HCT116 (cell line): ENCODE measurements around the gene IRAK2. TPM values are rescaled to one million over a fixed set of nuclear protein-coding genes. Genes with fewer than 3 reads are reported as not detected.

Source experiments
- ATAC-seq: fragments of 200-7000 bp; cut with Tn5 transposase; 2 replicates; pipeline ENCODE4 v1.9.1; 2020; ENCODE audit warnings: mild to moderate bottlenecking, moderate library complexity
- BruUV-seq: library from RNA; stranded (reverse); fragments of 400-500 nt; replicated peaks from 2 replicates; lab custom pipeline; 2021; lab: Mats Ljungman, UMichigan
- CTCF ChIA-PET: fragments of 300-600 bp; sonication (Branson Sonifier 250); formaldehyde crosslinking; loops from one replicate; lab custom pipeline; 2021; ENCODE audit warnings: antibody characterized with exemption; lab: Charles Lee
- POLR2A ChIA-PET: fragments of 300-600, 350-600 bp; sonication (Branson Sonifier 250); formaldehyde crosslinking; loops from one replicate; lab custom pipeline; 2021; ENCODE audit warnings: antibody characterized with exemption; lab: Charles Lee
- RAD21 ChIA-PET, 2 experiments: fragments of 300-600 bp; sonication (Branson Sonifier 250); formaldehyde crosslinking; loops; one replicate each; lab custom pipeline; 2023; ENCODE audit warnings: low total read pairs in 2 of 2; ENCODE audit not compliant: uncharacterized antibody in 2 of 2, unreplicated experiment in 2 of 2, low non-redundant PET in 1 of 2; lab: Charles Lee
- DNase-seq: peaks from one replicate; pipeline ENCODE4 v3.0.0-alpha.2; 2010; ENCODE audit warnings: low read depth, low spot score
- H2AFZ ChIP-seq: fragments of 200-600 bp; shearing (Covaris generic), sonication (generic); 2 replicates; pipeline ENCODE4 v1.6.1; 2017; ENCODE audit warnings: low read depth, mixed run types, mixed read lengths, antibody characterized with exemption, low read length; ENCODE audit not compliant: poor library complexity, severe bottlenecking
- H3K27ac ChIP-seq: 2 replicates; pipeline ENCODE4 v1.5.1; 2012; ENCODE audit warnings: low read depth, low read length
- H3K27me3 ChIP-seq: fragments of 200-600 bp; sonication (generic); 2 replicates; pipeline ENCODE4 v1.6.1; 2016; ENCODE audit warnings: mixed run types, low read length, mixed read lengths; ENCODE audit not compliant: insufficient read depth
- H3K36me3 ChIP-seq, 2 experiments: fragments of 200-500 bp in 1 of 2; fragments of 200-600 bp in 1 of 2; sonication (Bioruptor generic) in 1 of 2; sonication (generic) in 1 of 2; 2 replicates each; pipeline versions ENCODE4 v1.5.1 to v1.6.1; 2014 to 2016; ENCODE audit warnings: low read length in 2 of 2, inconsistent platforms in 1 of 2, mixed read lengths in 1 of 2, mixed run types in 1 of 2; ENCODE audit not compliant: insufficient read depth in 2 of 2, control insufficient read depth in 1 of 2
- H3K4me1 ChIP-seq, 2 experiments: fragments of 200-600 bp in 1 of 2; sonication (generic) in 1 of 2; 2 replicates each; pipeline versions ENCODE4 v1.5.1 to v1.6.1; 2012 to 2017; ENCODE audit warnings: low read length in 2 of 2, inconsistent platforms in 1 of 2, mild to moderate bottlenecking in 1 of 2, mixed read lengths in 1 of 2, mixed run types in 1 of 2, moderate library complexity in 1 of 2; ENCODE audit not compliant: insufficient read depth in 2 of 2, control insufficient read depth in 1 of 2
- H3K4me2 ChIP-seq: fragments of 200-600 bp; sonication (generic); 2 replicates; pipeline ENCODE4 v1.6.1; 2017; ENCODE audit warnings: mixed run types, low read length, mixed read lengths
- H3K4me3 ChIP-seq, 2 experiments: fragments of 200-600 bp in 1 of 2; sonication (generic) in 1 of 2; replicated peaks in 1 of 2; 2 replicates each; pipeline ENCODE4 v1.5.1; 2011 to 2016; ENCODE audit warnings: low read length in 2 of 2, control low read depth in 1 of 2, low read depth in 1 of 2, mild to moderate bottlenecking in 1 of 2, mixed read lengths in 1 of 2, mixed run types in 1 of 2
- H3K79me2 ChIP-seq: fragments of 200-600 bp; sonication (generic); 2 replicates; pipeline ENCODE4 v1.6.1; 2017; ENCODE audit warnings: mild to moderate bottlenecking, mixed run types, low read length, moderate library complexity, mixed read lengths; ENCODE audit not compliant: insufficient read depth
- H3K9ac ChIP-seq: fragments of 200-600 bp; sonication (generic); 2 replicates; pipeline ENCODE4 v1.6.1; 2016; ENCODE audit warnings: low read length, mixed read lengths
- H3K9me2 ChIP-seq: fragments of 200-600 bp; sonication (generic), shearing (Covaris generic); 2 replicates; pipeline ENCODE4 v1.6.1; 2017; ENCODE audit warnings: mixed run types, mild to moderate bottlenecking, moderate library complexity; ENCODE audit not compliant: insufficient read depth
- H3K9me3 ChIP-seq, 2 experiments: fragments of 200-500 bp in 1 of 2; fragments of 200-600 bp in 1 of 2; sonication (Bioruptor generic) in 1 of 2; sonication (generic) in 1 of 2; 2 replicates each; pipeline ENCODE4 v1.6.1; 2014 to 2017; ENCODE audit warnings: low read length in 2 of 2, mixed read lengths in 2 of 2, inconsistent platforms in 1 of 2, low read depth in 1 of 2, mild to moderate bottlenecking in 1 of 2, mixed run types in 1 of 2, moderate library complexity in 1 of 2; ENCODE audit not compliant: control insufficient read depth in 1 of 2, insufficient read depth in 1 of 2
- H4K20me1 ChIP-seq: fragments of 200-600 bp; sonication (generic), shearing (Covaris generic); 2 replicates; pipeline ENCODE4 v1.6.1; 2017; ENCODE audit warnings: mixed run types, mild to moderate bottlenecking, moderate library complexity; ENCODE audit not compliant: insufficient read depth
- ATF3 ChIP-seq: IDR thresholded peaks from 2 replicates; pipeline ENCODE4 v1.6.1; 2012
- CBX3 ChIP-seq: IDR thresholded peaks from 2 replicates; pipeline ENCODE4 v1.6.1; 2012; ENCODE audit warnings: low read depth
- EZH2 ChIP-seq: fragments of 200-600 bp; sonication (generic); IDR thresholded peaks from 2 replicates; pipeline ENCODE4 v1.6.1; 2017; ENCODE audit warnings: antibody characterized with exemption, mixed run types
- EZH2phosphoT487 ChIP-seq: fragments of 200-600 bp; IDR thresholded peaks from 2 replicates; pipeline ENCODE4 v1.6.1; 2018; ENCODE audit warnings: antibody characterized with exemption, borderline replicate concordance
- FOSL1 ChIP-seq: IDR thresholded peaks from 2 replicates; pipeline ENCODE4 v1.6.1; 2012; ENCODE audit warnings: low read depth
- MAX ChIP-seq: IDR thresholded peaks from 2 replicates; pipeline ENCODE4 v1.6.1; 2012
- POLR2A ChIP-seq: IDR thresholded peaks from 2 replicates; pipeline ENCODE4 v1.7.0; 2011; ENCODE audit warnings: borderline replicate concordance; ENCODE audit not compliant: insufficient read depth, insufficient read length; ENCODE audit errors: extremely low read depth
- RAD21 ChIP-seq: IDR thresholded peaks from 2 replicates; pipeline ENCODE4 v1.6.1; 2012; ENCODE audit warnings: low read depth, mild to moderate bottlenecking
- SIN3A ChIP-seq: IDR thresholded peaks from 2 replicates; pipeline ENCODE4 v1.6.1; 2012; ENCODE audit warnings: low read depth
- SP1 ChIP-seq: IDR thresholded peaks from 2 replicates; pipeline ENCODE4 v1.6.1; 2012; ENCODE audit warnings: low read depth
- TCF7L2 ChIP-seq: IDR thresholded peaks from 2 replicates; pipeline ENCODE4 v1.7.0; 2011; ENCODE audit warnings: borderline replicate concordance, inconsistent platforms; ENCODE audit not compliant: insufficient read depth, insufficient read length; ENCODE audit errors: extremely low read depth
- ZBTB33 ChIP-seq: IDR thresholded peaks from 2 replicates; pipeline ENCODE4 v1.6.1; 2011; ENCODE audit warnings: mild to moderate bottlenecking, low read length, moderate library complexity; ENCODE audit not compliant: insufficient replicate concordance; ENCODE audit errors: extremely low read depth
- ZFX ChIP-seq: fragments of 450-650 bp; IDR thresholded peaks from 2 replicates; pipeline ENCODE4 v1.6.1; 2017
- ZNF274 ChIP-seq: fragments of 200-500 bp; sonication (Bioruptor generic); IDR thresholded peaks from 2 replicates; pipeline ENCODE4 v1.6.1; 2014; ENCODE audit warnings: mild to moderate bottlenecking, low read depth, low read length, inconsistent platforms
- intact Hi-C: fragments of 100-400 bp; cut with micrococcal nuclease; formaldehyde crosslinking; loops from 2 replicates; pipeline ENCODE4 v1.10.0; 2022
- total RNA-seq: library from RNA; stranded (reverse); gene quantifications from one replicate; pipeline ENCODE4 v1.2.1, GENCODE V29; 2021; ENCODE audit not compliant: unreplicated experiment
- TF ChIP-seq, protein P1 (sequence below), 3 experiments: fragments of 200-600 bp in 1 of 3; sonication (generic) in 1 of 3; IDR thresholded peaks in 2 of 3; conservative IDR thresholded peaks in 1 of 3; 2 replicates each; pipeline ENCODE4 v1.5.1; 2012 to 2017; ENCODE audit warnings: low read depth in 2 of 3, low read length in 2 of 3, antibody characterized with exemption in 1 of 3, borderline replicate concordance in 1 of 3, control low read depth in 1 of 3, mild to moderate bottlenecking in 1 of 3, mixed read lengths in 1 of 3, mixed run types in 1 of 3, moderate library complexity in 1 of 3; ENCODE audit not compliant: insufficient read depth in 1 of 3

Gene IRAK2
- total RNA-seq, 1 experiment from 2014 or later = 3.6 TPM

GRCh38 chr3:10178892-10179291 is 14.2 kb downstream of the IRAK2 start:
- no peaks in the 10 kb centered on the region for H3K36me3 ChIP-seq
- H2AFZ ChIP-seq = no peak overlapping the region
- CTCF ChIA-PET = no interaction called here
- H3K9me2 ChIP-seq = no peaks in the 10 kb centered on the region
- RAD21 ChIA-PET = no interaction called here
- no peak overlapping the region for H3K27ac ChIP-seq
- ATAC-seq (no peak), DNase-seq (no peak)
- H3K4me3 ChIP-seq = no peak overlapping the region
- H3K9ac ChIP-seq = no peak overlapping the region
- H4K20me1 ChIP-seq = no peaks in the 10 kb centered on the region
- no peaks in the 10 kb centered on the region for H3K9me3 ChIP-seq
- BruUV-seq = no TSS peak
- no peaks in the 10 kb centered on the region for H3K79me2 ChIP-seq
- H3K27me3 ChIP-seq = no peaks in the 10 kb centered on the region
- peaks cover 0 to 3% of the 10 kb centered on the region in 2 experiments; a peak in 2 of 4 replicates for H3K4me1 ChIP-seq
- no peak overlapping the region for H3K4me2 ChIP-seq
- TF ChIP-seq EZH2 = no peak
- TF ChIP-seq ATF3 = no peak
- TF ChIP-seq SIN3A = no peak
- TF ChIP-seq RAD21 = no peak
- TF ChIP-seq MAX = no peak
- TF ChIP-seq, all 23 proteins: peak for 0
- intact Hi-C loops = no loop called here
- POLR2A ChIA-PET = no interaction called here

DNA sequence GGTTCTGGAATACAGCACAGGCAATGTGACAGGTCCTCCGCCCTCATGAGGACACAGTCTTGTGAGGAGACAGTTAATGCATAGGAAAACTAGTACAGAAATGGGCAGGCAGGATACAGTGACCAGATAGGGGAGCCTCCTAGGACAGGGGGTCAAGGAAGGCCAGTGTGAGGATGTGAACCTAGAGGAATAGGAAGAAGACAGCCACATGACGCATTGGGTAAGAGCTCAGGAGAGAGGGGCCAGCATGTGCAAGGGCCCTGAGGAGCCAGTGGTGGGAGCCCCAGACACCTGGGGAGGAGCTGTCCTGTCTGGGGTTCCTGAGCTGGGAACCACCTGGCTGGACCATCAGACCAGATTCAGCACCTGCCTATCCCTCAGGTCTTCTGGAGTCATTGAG is 15.6 kb downstream of the IRAK2 start:
- POLR2A ChIA-PET = no interaction called here
- TF ChIP-seq EZH2phosphoT487 (no peak), ZFX (no peak), MAX (no peak), ZNF274 (no peak), FOSL1 (no peak), SP1 (no peak), ATF3 (no peak), ZBTB33 (no peak), POLR2A (no peak), RAD21 (no peak), CBX3 (no peak), TCF7L2 (no peak), EZH2 (no peak)
- TF ChIP-seq, protein P1, sequence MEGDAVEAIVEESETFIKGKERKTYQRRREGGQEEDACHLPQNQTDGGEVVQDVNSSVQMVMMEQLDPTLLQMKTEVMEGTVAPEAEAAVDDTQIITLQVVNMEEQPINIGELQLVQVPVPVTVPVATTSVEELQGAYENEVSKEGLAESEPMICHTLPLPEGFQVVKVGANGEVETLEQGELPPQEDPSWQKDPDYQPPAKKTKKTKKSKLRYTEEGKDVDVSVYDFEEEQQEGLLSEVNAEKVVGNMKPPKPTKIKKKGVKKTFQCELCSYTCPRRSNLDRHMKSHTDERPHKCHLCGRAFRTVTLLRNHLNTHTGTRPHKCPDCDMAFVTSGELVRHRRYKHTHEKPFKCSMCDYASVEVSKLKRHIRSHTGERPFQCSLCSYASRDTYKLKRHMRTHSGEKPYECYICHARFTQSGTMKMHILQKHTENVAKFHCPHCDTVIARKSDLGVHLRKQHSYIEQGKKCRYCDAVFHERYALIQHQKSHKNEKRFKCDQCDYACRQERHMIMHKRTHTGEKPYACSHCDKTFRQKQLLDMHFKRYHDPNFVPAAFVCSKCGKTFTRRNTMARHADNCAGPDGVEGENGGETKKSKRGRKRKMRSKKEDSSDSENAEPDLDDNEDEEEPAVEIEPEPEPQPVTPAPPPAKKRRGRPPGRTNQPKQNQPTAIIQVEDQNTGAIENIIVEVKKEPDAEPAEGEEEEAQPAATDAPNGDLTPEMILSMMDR (IDR thresholded peaks at IDR 0.05 in 2 of 3, conservative IDR thresholded peaks at IDR 0.05 in 1 of 3; ENCODE audit: borderline replicate concordance in 1 of 3, insufficient read depth in 1 of 3, low read depth in 2 of 3, low read length in 2 of 3) = no peak
- TF ChIP-seq, all 23 proteins: peak for 0
- no TSS peak for BruUV-seq
- no peak for ATAC-seq
- Histone ChIP-seq H4K20me1 (no peaks in the 10 kb centered on the region), H3K9me3 (no peaks in the 10 kb centered on the region), H3K27ac (no peak overlapping the region), H3K79me2 (no peaks in the 10 kb centered on the region), H2AFZ (no peak overlapping the region), H3K9me2 (no peaks in the 10 kb centered on the region), H3K27me3 (no peaks in the 10 kb centered on the region), H3K4me2 (no peak overlapping the region), H3K9ac (no peak overlapping the region), H3K36me3 (no peaks in the 10 kb centered on the region), H3K4me3 (no peak overlapping the region), H3K4me1 (no peaks in the 10 kb centered on the region)
- CTCF ChIA-PET = no interaction called here
- DNase-seq = no peak
- intact Hi-C loops = no loop called here
- RAD21 ChIA-PET = no interaction called here
